Measurements from ENCODE around the gene BARX1.

- TF ChIP-seq CTCF (IDR thresholded peaks at IDR 0.05) (no peak), ARID4B (CRISPR knock-in tag; IDR thresholded peaks at IDR 0.05; ENCODE audit: borderline replicate concordance) (no peak), FOXP4 (CRISPR knock-in tag; IDR thresholded peaks at IDR 0.05) (no peak), PREB (CRISPR knock-in tag; IDR thresholded peaks at IDR 0.05; ENCODE audit: borderline replicate concordance) (no peak), ZSCAN18 (CRISPR knock-in tag; IDR thresholded peaks at IDR 0.05) (no peak), NR2C2 (CRISPR knock-in tag; IDR thresholded peaks at IDR 0.05) (no peak), KAT7 (CRISPR knock-in tag; IDR thresholded peaks at IDR 0.05; ENCODE audit: borderline replicate concordance) (no peak), MYBL2 (CRISPR knock-in tag; IDR thresholded peaks at IDR 0.05) (no peak), SP1 (CRISPR knock-in tag; conservative IDR thresholded peaks at IDR 0.05) (no peak), RELA (CRISPR knock-in tag; IDR thresholded peaks at IDR 0.05; ENCODE audit: borderline replicate concordance) (no peak)
Measured at GRCh38 chr9:93952784-93953495, 2.2 kb downstream of the BARX1 start.

Measured in WTC11 (cell line).